Ascending aorta (tissue), 2 donors: ENCODE measurements around the gene TMEM178A. TPM values are rescaled to one million over a fixed set of nuclear protein-coding genes. Genes with fewer than 3 reads are reported as not detected.

Source experiments
- DNase-seq, 2 donors: peaks; one replicate each; pipeline ENCODE4 v3.0.0-alpha.2; 2019; ENCODE audit warnings: low spot score in 2 of 2
- H3K27ac ChIP-seq, 2 donors: fragments of 200-600 bp; sonication (generic); one replicate each; pipeline ENCODE4 v1.5.1; 2016 to 2017; ENCODE audit warnings: mild to moderate bottlenecking in 1 of 2
- H3K27me3 ChIP-seq: fragments of 200-600 bp; sonication (generic); one replicate; pipeline ENCODE4 v1.5.1; 2017
- H3K36me3 ChIP-seq, 2 donors: fragments of 200-600 bp; sonication (generic); one replicate each; pipeline ENCODE4 v1.5.1; 2016
- H3K4me1 ChIP-seq, 2 donors: fragments of 200-600 bp; sonication (generic); one replicate each; pipeline ENCODE4 v1.5.1; 2016 to 2017; ENCODE audit warnings: mild to moderate bottlenecking in 1 of 2
- H3K4me3 ChIP-seq, 2 donors: fragments of 200-600 bp; sonication (generic); one replicate each; pipeline ENCODE4 v1.5.1; 2016 to 2017; ENCODE audit warnings: mild to moderate bottlenecking in 1 of 2
- H3K9me3 ChIP-seq, 2 donors: fragments of 200-600 bp; sonication (generic); one replicate each; pipeline ENCODE4 v1.5.1; 2016
- CTCF ChIP-seq, 3 experiments: fragments of 200-600 bp in 2 of 3; fragments of 450-650 bp in 1 of 3; sonication (generic) in 2 of 3; IDR thresholded peaks; one replicate each; pipeline ENCODE4 v1.5.1; 2016 to 2019; ENCODE audit warnings: antibody characterized with exemption in 3 of 3, mild to moderate bottlenecking in 1 of 3, moderate library complexity in 1 of 3
- intact Hi-C: fragments of 100-400 bp; cut with DNase I; formaldehyde crosslinking; loops from one replicate; pipeline ENCODE4 v1.15.1; 2023
- total RNA-seq: library from RNA; depleted of rRNA; stranded (reverse); fragments of >200 nt; gene quantifications from one replicate; pipeline ENCODE4 v1.1.0, GENCODE V29; 2016

TMEM178A gene
- total RNA-seq, 1 donor from 2014 or later = 29.5 TPM

GRCh38 chr2:39737661-39738060 lies 71.9 kb downstream of the TMEM178A start:
- H3K36me3 ChIP-seq = peaks cover 3 to 11% of the 10 kb centered on the region in 2 donors
- intact Hi-C loops = loop anchor here (2.0 to 5.0 kb wide), 2 partner anchors 41 to 300 kb away; partner anchors contain the start of genes MAP4K3 and THUMPD2
- H3K27me3 ChIP-seq = no peaks in the 10 kb centered on the region
- H3K9me3 ChIP-seq = no peaks in the 10 kb centered on the region
- H3K27ac ChIP-seq = peak overlapping the region; percentile 75 to 84
- H3K4me3 ChIP-seq = peak overlapping the region in 1 of 2 donors; percentile 57
- DNase-seq = peak in 1 of 2 donors; percentile 88
- TF ChIP-seq CTCF (IDR thresholded peaks at IDR 0.05) = no peak
- H3K4me1 ChIP-seq = peaks cover 0 to 28% of the 10 kb centered on the region in 2 donors

DNA sequence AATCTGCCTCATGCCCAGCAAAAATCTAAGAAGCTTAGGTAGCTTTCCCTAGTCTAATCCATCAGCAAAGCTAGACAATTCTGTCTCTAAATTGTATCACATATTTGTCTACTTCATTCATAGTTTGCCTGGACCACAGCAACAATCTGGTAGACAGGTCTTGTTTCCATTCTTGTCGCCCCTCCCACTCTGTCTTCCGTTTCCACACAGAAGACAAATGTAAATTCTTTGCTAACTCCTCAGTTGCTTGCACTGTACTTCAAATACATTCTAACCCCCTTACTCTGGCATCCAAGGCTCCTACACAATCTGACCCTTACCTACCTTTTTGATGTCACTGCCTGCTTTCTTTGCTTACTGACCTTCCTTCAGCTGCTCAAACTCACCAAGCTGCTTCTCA lies 73.2 kb downstream of the TMEM178A start:
- intact Hi-C loops = loop anchor here (5.0 kb wide), 1 partner anchor 302 kb away; the partner anchor contains the start of gene MAP4K3
- no peak for DNase-seq
- H3K36me3 ChIP-seq = peaks cover 3 to 14% of the 10 kb centered on the region in 2 donors
- peaks cover 0 to 26% of the 10 kb centered on the region in 2 donors for H3K4me1 ChIP-seq
- no peak for TF ChIP-seq CTCF (IDR thresholded peaks at IDR 0.05)
- H3K27me3 ChIP-seq = no peaks in the 10 kb centered on the region
- H3K27ac ChIP-seq = peak overlapping the region; percentile 34 to 61
- no peak overlapping the region for H3K4me3 ChIP-seq
- no peaks in the 10 kb centered on the region for H3K9me3 ChIP-seq

- Histone ChIP-seq H3K36me3 (peaks cover 3 to 14% of the 10 kb centered on the region in 2 donors), H3K4me1 (peaks cover 0 to 21% of the 10 kb centered on the region in 2 donors), H3K27me3 (no peaks in the 10 kb centered on the region), H3K27ac (peak overlapping the region; percentile 34 to 61), H3K4me3 (no peak overlapping the region), H3K9me3 (no peaks in the 10 kb centered on the region)
- intact Hi-C loops = loop anchor here (5.0 kb wide), 1 partner anchor 302 kb away; the partner anchor contains the start of gene MAP4K3
- DNase-seq = no peak
- no peak for TF ChIP-seq CTCF (IDR thresholded peaks at IDR 0.05)
Measured at GRCh38 chr2:39739386-39739785, 73.7 kb downstream of the TMEM178A start.

- intact Hi-C loops = no loop called here
- no peak for DNase-seq
- TF ChIP-seq CTCF (IDR thresholded peaks at IDR 0.05) = no peak
- Histone ChIP-seq H3K36me3 (peaks cover 3 to 30% of the 10 kb centered on the region in 2 donors), H3K27me3 (no peaks in the 10 kb centered on the region), H3K4me3 (no peak overlapping the region), H3K9me3 (no peaks in the 10 kb centered on the region), H3K4me1 (peaks cover 0 to 10% of the 10 kb centered on the region in 2 donors), H3K27ac (peak overlapping the region in 1 of 2 donors; percentile 21)
Measured at GRCh38 chr2:39741871-39742270, 76.2 kb downstream of the TMEM178A start.

DNA sequence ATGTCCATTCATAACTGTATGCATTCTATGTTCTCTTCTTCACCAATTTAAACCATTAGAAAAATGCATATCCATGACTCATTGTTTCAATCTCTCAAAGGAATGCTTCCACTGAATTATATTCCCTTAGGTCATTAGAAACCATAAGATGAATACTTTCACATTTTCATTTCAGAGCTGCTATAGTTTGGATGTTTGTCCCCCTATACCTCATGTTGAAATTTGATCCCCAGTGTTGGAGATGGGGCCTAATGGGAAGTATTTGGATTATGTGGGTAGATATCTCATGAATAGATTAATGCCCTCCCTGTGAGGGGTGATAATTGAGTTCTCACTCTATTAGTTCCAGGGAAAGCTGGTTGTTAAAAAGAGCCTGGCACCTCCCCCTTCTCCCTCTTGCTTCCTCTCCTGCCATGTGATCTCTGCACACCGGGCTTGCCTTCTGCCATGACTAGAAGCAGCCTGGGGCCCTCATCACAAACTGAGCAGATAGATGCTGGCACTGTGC lies 77.6 kb downstream of the TMEM178A start:
- Histone ChIP-seq H3K36me3 (peaks cover 3 to 30% of the 10 kb centered on the region in 2 donors), H3K9me3 (no peaks in the 10 kb centered on the region), H3K4me3 (no peak overlapping the region), H3K4me1 (peaks cover 0 to under 1% of the 10 kb centered on the region in 2 donors), H3K27ac (peak overlapping the region in 1 of 2 donors; percentile 22), H3K27me3 (no peaks in the 10 kb centered on the region)
- no peak for DNase-seq
- TF ChIP-seq CTCF (IDR thresholded peaks at IDR 0.05) = no peak
- intact Hi-C loops = no loop called here
